Neuronal stem cell (in vitro differentiated cells): Measurements from ENCODE around the gene GJC3. TPM values are rescaled to one million over a fixed set of nuclear protein-coding genes. Genes with fewer than 3 reads are reported as not detected.

Source experiments
- DNase-seq: peaks from one replicate; pipeline ENCODE4 v3.0.0-alpha.2; 2013; ENCODE audit warnings: low spot score
- H2AFZ ChIP-seq: one replicate; pipeline ENCODE4 v1.6.1; 2013; ENCODE audit warnings: mild to moderate bottlenecking, low read length, inconsistent platforms
- H2AK5ac ChIP-seq: 2 replicates; pipeline ENCODE4 v1.6.1; 2013; ENCODE audit warnings: low read depth, mild to moderate bottlenecking, inconsistent platforms, low read length, moderate library complexity, mixed read lengths
- H2BK120ac ChIP-seq: 2 replicates; pipeline ENCODE4 v1.6.1; 2013; ENCODE audit warnings: low read depth, mild to moderate bottlenecking, inconsistent platforms, low read length, moderate library complexity, mixed read lengths
- H2BK12ac ChIP-seq: one replicate; pipeline ENCODE4 v1.6.1; 2013; ENCODE audit warnings: low read length, inconsistent platforms
- H2BK15ac ChIP-seq: 2 replicates; pipeline ENCODE4 v1.6.1; 2013; ENCODE audit warnings: mild to moderate bottlenecking, low read length, inconsistent platforms, mixed read lengths
- H2BK5ac ChIP-seq: one replicate; pipeline ENCODE4 v1.6.1; 2013; ENCODE audit warnings: inconsistent platforms, mild to moderate bottlenecking, low read length, moderate library complexity
- H3K14ac ChIP-seq: one replicate; pipeline ENCODE4 v1.6.1; 2013; ENCODE audit warnings: low read length, inconsistent platforms
- H3K18ac ChIP-seq: 2 replicates; pipeline ENCODE4 v1.6.1; 2013; ENCODE audit warnings: low read length, inconsistent platforms
- H3K23ac ChIP-seq: 2 replicates; pipeline ENCODE4 v1.6.1; 2013; ENCODE audit warnings: low read depth, mild to moderate bottlenecking, mixed read lengths, low read length, inconsistent platforms; ENCODE audit not compliant: poor library complexity
- H3K27ac ChIP-seq: replicated peaks from 3 replicates; pipeline ENCODE4 v1.5.1; 2013; ENCODE audit warnings: low read length, inconsistent platforms
- H3K27me3 ChIP-seq, 3 experiments: 2 replicates each; pipeline ENCODE4 v1.6.1; 2013; ENCODE audit warnings: low read length in 3 of 3, mild to moderate bottlenecking in 2 of 3, inconsistent platforms in 1 of 3, low read depth in 1 of 3, mixed read lengths in 1 of 3, moderate library complexity in 1 of 3; ENCODE audit not compliant: control insufficient read depth in 3 of 3, insufficient read depth in 3 of 3
- H3K36me3 ChIP-seq, 2 donors: replicated peaks in 1 of 2; 2 replicates each; pipeline ENCODE4 v1.6.1; 2013; ENCODE audit warnings: low read length in 2 of 2; ENCODE audit not compliant: control insufficient read depth in 2 of 2, insufficient read depth in 2 of 2
- H3K4ac ChIP-seq: 2 replicates; pipeline ENCODE4 v1.6.1; 2013; ENCODE audit warnings: inconsistent platforms, mild to moderate bottlenecking, low read length, moderate library complexity
- H3K4me1 ChIP-seq, 2 donors: 1 replicate in 1 of 2; 2 replicates in 1 of 2; pipeline ENCODE4 v1.6.1; 2013; ENCODE audit warnings: low read length in 2 of 2, low read depth in 1 of 2; ENCODE audit not compliant: control insufficient read depth in 2 of 2, insufficient read depth in 1 of 2
- H3K4me2 ChIP-seq: one replicate; pipeline ENCODE4 v1.6.1; 2013; ENCODE audit warnings: mild to moderate bottlenecking, low read length, inconsistent platforms; ENCODE audit not compliant: insufficient read depth, poor library complexity, severe bottlenecking
- H3K4me3 ChIP-seq, 2 donors: 2 replicates each; pipeline ENCODE4 v1.5.1; 2013; ENCODE audit warnings: low read length in 2 of 2, mild to moderate bottlenecking in 2 of 2, inconsistent platforms in 1 of 2, moderate library complexity in 1 of 2
- H3K79me1 ChIP-seq: one replicate; pipeline ENCODE4 v1.6.1; 2013; ENCODE audit warnings: low read depth, mild to moderate bottlenecking, inconsistent platforms, low read length, moderate library complexity
- H3K9ac ChIP-seq: one replicate; pipeline ENCODE4 v1.6.1; 2013; ENCODE audit warnings: mild to moderate bottlenecking, low read depth, low read length, inconsistent platforms; ENCODE audit not compliant: poor library complexity
- H3K9me3 ChIP-seq, 2 donors: replicated peaks in 1 of 2; 2 replicates each; pipeline versions ENCODE3 to v1.6.1; 2013; ENCODE audit warnings: low read length in 2 of 2, mild to moderate bottlenecking in 2 of 2, inconsistent platforms in 1 of 2, low read depth in 1 of 2, mixed read lengths in 1 of 2, moderate library complexity in 1 of 2; ENCODE audit not compliant: control insufficient read depth in 2 of 2, insufficient read depth in 1 of 2
- H4K8ac ChIP-seq: one replicate; pipeline ENCODE4 v1.6.1; 2013; ENCODE audit warnings: low read depth, mild to moderate bottlenecking, inconsistent platforms, low read length, moderate library complexity
- H4K91ac ChIP-seq: one replicate; pipeline ENCODE4 v1.6.1; 2013; ENCODE audit warnings: low read length, low read depth, mild to moderate bottlenecking, inconsistent platforms; ENCODE audit not compliant: poor library complexity
- WGBS, 2 donors: extraction: QIAGEN DNeasy Blood & Tissue Kit; methylation state at CpG; one replicate each; pipeline ENCODE4 v1.1.7; 2013; ENCODE audit warnings: missing lambda C conversion rate in 2 of 2, mixed read lengths in 1 of 2; ENCODE audit not compliant: insufficient read length in 2 of 2, insufficient replicate concordance in 1 of 2; ENCODE audit errors: extremely low coverage in 2 of 2; 5-methylcytosine and 5-hydroxymethylcytosine counted together
- small RNA-seq: library from polyadenylated mRNA; stranded (forward); fragments of <200 nt; extraction: miRNeasy Mini kit (QIAGEN cat#:217004); gene quantifications from one replicate; pipeline ENCODE3, GENCODE V24; 2013; ENCODE audit not compliant: insufficient read depth

The GJC3 gene

DNA sequence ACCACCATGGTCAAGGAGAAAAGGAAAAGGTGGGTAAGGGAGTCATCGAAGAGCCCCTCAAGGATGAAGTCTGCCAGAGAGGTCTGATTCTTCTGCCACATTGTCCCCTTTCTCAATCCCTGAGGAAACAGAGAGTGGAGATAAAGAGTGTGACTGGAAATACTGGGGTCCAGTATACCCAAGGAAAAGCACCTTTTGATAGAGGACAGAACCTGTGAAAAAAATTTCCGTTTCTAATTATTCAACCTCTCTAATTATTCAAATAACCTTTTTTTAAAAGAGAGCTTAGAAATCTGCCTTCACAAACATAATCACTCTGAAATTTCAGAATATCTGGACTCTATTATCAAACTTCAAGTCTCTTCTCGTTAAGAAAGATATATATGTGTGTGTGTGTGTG, 52.5 kb downstream of the GJC3 start, which contains the start of gene OR2AE1:
Gene OR2AE1 (minus strand): TSS at position 101 of the 400 bp plus-strand sequence. CDS start 0 bp downstream, at position 101.
- Histone ChIP-seq H2BK15ac (no peak within 1 kb of the TSS), H3K14ac (no peak within 1 kb of the TSS), H3K4ac (no peak within 1 kb of the TSS), H3K4me3 (no peak within 1 kb of the TSS), H3K9ac (no peak within 1 kb of the TSS), H3K4me1 (no peaks in the 10 kb centered on the region), H2BK12ac (no peak within 1 kb of the TSS), H3K4me2 (no peak within 1 kb of the TSS), H3K79me1 (no peaks in the 10 kb centered on the region), H4K91ac (no peak within 1 kb of the TSS), H4K8ac (no peak within 1 kb of the TSS), H2AK5ac (no peak within 1 kb of the TSS), H3K23ac (no peak within 1 kb of the TSS), H2AFZ (no peak within 1 kb of the TSS), H3K27ac (peak within 1 kb of the TSS; percentile 24), H3K9me3 (no peaks in the 10 kb centered on the region), H2BK120ac (no peak within 1 kb of the TSS), H3K27me3 (no peaks in the 10 kb centered on the region), H2BK5ac (no peak within 1 kb of the TSS), H3K18ac (no peak within 1 kb of the TSS), H3K36me3 (no peaks in the 10 kb centered on the region)
- WGBS, 2 donors, result no CpG with 5 or more reads among the region's 3 CpGs
- no peak for DNase-seq

DNA sequence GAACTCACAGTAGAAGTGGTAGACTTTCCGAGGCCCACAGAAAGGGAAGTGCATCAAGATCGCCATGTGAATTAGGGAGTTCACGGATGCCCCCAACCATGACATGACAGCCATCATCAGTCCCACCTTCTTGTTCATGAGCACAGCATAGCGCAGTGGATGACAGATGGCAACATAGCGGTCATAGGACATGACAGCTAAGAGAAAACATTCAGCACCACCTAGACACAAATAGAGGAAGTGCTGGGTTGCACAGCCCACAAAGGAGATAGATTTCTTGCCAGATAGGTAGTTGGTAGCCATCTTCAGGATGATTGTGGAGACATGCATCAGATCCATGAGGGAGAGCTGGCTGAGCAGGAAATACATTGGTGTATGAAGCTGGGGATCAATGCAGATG, 52.9 kb downstream of the GJC3 start:
- Histone ChIP-seq H2BK5ac (no peak overlapping the region), H3K27me3 (no peaks in the 10 kb centered on the region)
- WGBS, 2 donors, result no CpG with 5 or more reads among the region's 5 CpGs

More for the DNA sequence above, 52.9 kb downstream of the GJC3 start:
- Histone ChIP-seq H3K79me1 (no peaks in the 10 kb centered on the region), H3K9ac (no peak overlapping the region), H3K4me2 (no peak overlapping the region), H3K23ac (no peak overlapping the region), H2AFZ (no peak overlapping the region), H3K27ac (no peak overlapping the region), H3K4me1 (no peaks in the 10 kb centered on the region), H4K91ac (no peak overlapping the region), H2BK15ac (no peak overlapping the region), H4K8ac (no peak overlapping the region), H2AK5ac (no peak overlapping the region), H3K4ac (no peak overlapping the region), H3K14ac (no peak overlapping the region), H2BK12ac (no peak overlapping the region), H3K4me3 (no peak overlapping the region), H3K18ac (no peak overlapping the region), H3K36me3 (no peaks in the 10 kb centered on the region), H3K9me3 (no peaks in the 10 kb centered on the region), H2BK120ac (no peak overlapping the region)
- no peak for DNase-seq

Small RNA genes within 50 kb of the gene (small RNA-seq; reads per million reads assigned to genes)
- not detected for gene RF00019
- not detected for gene RF00561
